K562 (cell line): ENCODE data around the gene RNU1-4. TPM values are rescaled to one million over a fixed set of nuclear protein-coding genes. Genes with fewer than 3 reads are reported as not detected.
A peak's percentile ranks its signal among the peaks of the same experiment; 100 is the strongest.
"Not testable (repeated sequence)": the region's sequence is repeated elsewhere in the genome, so short reads cannot be mapped to it uniquely, and the experiment has no call there.

Experiments used
- ATAC-seq: fragments of 200-7000 bp; cut with Tn5 transposase; 3 replicates; pipeline ENCODE4 v1.9.1; 2020; ENCODE audit warnings: moderate library complexity
- BruUV-seq: library from RNA; stranded (reverse); fragments of 400-500 nt; replicated peaks from 2 replicates; lab custom pipeline; 2021; lab: Mats Ljungman, UMichigan
- CTCF ChIA-PET: fragments of 300-600 bp; formaldehyde crosslinking; extraction: SDS; loops from one replicate; lab custom pipeline; 2021; ENCODE audit warnings: low intra/inter-chr PET ratio; lab: Yijun Ruan, JAX
- POLR2A ChIA-PET: fragments of 300-600, 350-650 bp; sonication (Branson Sonifier 250); formaldehyde crosslinking; extraction: SDS; loops from one replicate; lab custom pipeline; 2021; ENCODE audit warnings: antibody characterized with exemption, inconsistent platforms; lab: Yijun Ruan, JAX
- DNase-seq, 4 experiments: peaks; one replicate each; pipeline versions ENCODE4 v3.0.0 to v3.0.0-alpha.2; 2011 to 2018; ENCODE audit warnings: low spot score in 3 of 4, mixed read lengths in 3 of 4; ENCODE audit errors: extremely low read depth in 1 of 4
- FAIRE-seq: peaks from 2 replicates; lab custom pipeline; 2011; peaks lifted over from hg19 to GRCh38; lab: Jason Lieb, UNC
- H2AFZ ChIP-seq: 2 replicates; pipeline ENCODE4 v1.6.0; 2011; ENCODE audit warnings: low read depth, low read length, control low read depth, inconsistent platforms
- H3K27ac ChIP-seq: fragments of 200-600 bp; 3 replicates; pipeline ENCODE4 v1.8.0; 2011; ENCODE audit warnings: low read depth, mild to moderate bottlenecking, control low read depth, inconsistent platforms, low read length, moderate library complexity, mixed read lengths; ENCODE audit errors: extremely low read depth
- H3K27me3 ChIP-seq, 2 experiments: fragments of 300-600 bp in 1 of 2; 2 replicates in 1 of 2; 3 replicates in 1 of 2; pipeline versions ENCODE4 v1.6.0 to v1.8.0; 2011; ENCODE audit warnings: inconsistent platforms in 2 of 2, low read length in 2 of 2, mild to moderate bottlenecking in 1 of 2, mixed read lengths in 1 of 2, moderate library complexity in 1 of 2; ENCODE audit not compliant: control insufficient read depth in 2 of 2, insufficient read depth in 2 of 2
- H3K36me3 ChIP-seq: fragments of 300-600 bp; 3 replicates; pipeline ENCODE4 v1.8.0; 2011; ENCODE audit warnings: mild to moderate bottlenecking, low read length, inconsistent platforms; ENCODE audit not compliant: control insufficient read depth, insufficient read depth
- H3K4me1 ChIP-seq, 2 experiments: fragments of 200-600 bp in 1 of 2; replicated peaks in 1 of 2; 2 replicates in 1 of 2; 3 replicates in 1 of 2; pipeline versions ENCODE4 v1.5.1 to v1.8.0; 2011; ENCODE audit warnings: inconsistent platforms in 2 of 2, low read length in 2 of 2, mild to moderate bottlenecking in 1 of 2, mixed read lengths in 1 of 2, moderate library complexity in 1 of 2; ENCODE audit not compliant: control insufficient read depth in 2 of 2, insufficient read depth in 2 of 2
- H3K4me2 ChIP-seq: 2 replicates; pipeline ENCODE4 v1.6.1; 2011; ENCODE audit warnings: low read length, control low read depth, inconsistent platforms, mixed read lengths; ENCODE audit not compliant: insufficient read depth
- H3K4me3 ChIP-seq: fragments of 200-600 bp; sonication (generic), shearing (Covaris generic); 2 replicates; pipeline ENCODE4 v1.5.1; 2016; ENCODE audit warnings: control low read depth, inconsistent platforms
- H3K79me2 ChIP-seq: fragments of 200-600 bp; 3 replicates; pipeline ENCODE4 v1.8.0; 2011; ENCODE audit warnings: low read length, inconsistent platforms; ENCODE audit not compliant: control insufficient read depth, insufficient read depth
- H3K9ac ChIP-seq, 2 experiments: 2 replicates each; pipeline versions ENCODE4 v1.6.0 to v1.6.1; 2011; ENCODE audit warnings: low read depth in 2 of 2, low read length in 2 of 2, control low read depth in 1 of 2, inconsistent platforms in 1 of 2, mild to moderate bottlenecking in 1 of 2, mixed read lengths in 1 of 2; ENCODE audit not compliant: insufficient read depth in 1 of 2
- H3K9me1 ChIP-seq: one replicate; pipeline ENCODE4 v1.6.0; 2011; ENCODE audit warnings: inconsistent platforms, mild to moderate bottlenecking, low read length, moderate library complexity; ENCODE audit not compliant: control insufficient read depth, insufficient read depth
- H3K9me3 ChIP-seq: replicated peaks from 2 replicates; pipeline ENCODE4 v1.5.1; 2011; ENCODE audit warnings: low read depth, low read length, inconsistent platforms; ENCODE audit not compliant: control insufficient read depth, insufficient read depth
- H4K20me1 ChIP-seq: replicated peaks from 2 replicates; pipeline ENCODE4 v1.6.1; 2011; ENCODE audit warnings: low read length, inconsistent platforms, mixed read lengths; ENCODE audit not compliant: control insufficient read depth, insufficient read depth
- WGBS: fragments of 100-300 bp; shearing (Covaris generic); methylation state at CpG from one replicate; pipeline ENCODE4 v1.1.6; 2016; ENCODE audit warnings: low coverage, mixed read lengths; ENCODE audit not compliant: insufficient coverage; ENCODE audit errors: missing lambda C conversion rate; 5-methylcytosine and 5-hydroxymethylcytosine counted together
- in situ Hi-C: fragments of 300-500 bp; cut with MboI; formaldehyde crosslinking; loops from 4 replicates; pipeline ENCODE4 v1.15.0; 2018; ENCODE audit warnings: inconsistent platforms, mixed read lengths
- intact Hi-C: fragments of 100-400 bp; cut with micrococcal nuclease; formaldehyde crosslinking; loops from 2 replicates; pipeline ENCODE4 v1.14.2; 2022
- polyA plus RNA-seq, 8 experiments: library from polyadenylated mRNA; depleted of rRNA in 4 of 8; stranded (reverse) in 5 of 8; unstranded in 3 of 8; fragments of >200 nt; fragmentation: Nextera tagmentation in 2 of 8; fragmentation: Illumina TruSeq in 1 of 8; extraction: Ambion mirVana in 2 of 8; extraction: Trizol in 1 of 8; gene quantifications; 2 replicates each; pipeline versions ENCODE4 v1.2.1 to v1.2.3, GENCODE V29; 2011 to 2014; ENCODE audit warnings: inconsistent platforms in 1 of 8, missing spikeins in 1 of 8
- total RNA-seq, 7 experiments: library from RNA; depleted of rRNA in 6 of 7; stranded (reverse); fragments of >200 nt in 6 of 7; fragmentation: Illumina TruSeq in 2 of 7; extraction: Trizol in 2 of 7; gene quantifications; 2 replicates each; pipeline versions ENCODE4 v1.2.1 to v1.2.3, GENCODE V29; 2011 to 2021; ENCODE audit warnings: low replicate concordance in 1 of 7

The RNU1-4 gene
- total and polyA plus RNA-seq, 9 of the 15 experiments (the other 6 are each of a cell fraction or from before 2014, with no cell fraction given) = under 0.01 to 32,823 (median 2,538) TPM; not detected in 4

DNA sequence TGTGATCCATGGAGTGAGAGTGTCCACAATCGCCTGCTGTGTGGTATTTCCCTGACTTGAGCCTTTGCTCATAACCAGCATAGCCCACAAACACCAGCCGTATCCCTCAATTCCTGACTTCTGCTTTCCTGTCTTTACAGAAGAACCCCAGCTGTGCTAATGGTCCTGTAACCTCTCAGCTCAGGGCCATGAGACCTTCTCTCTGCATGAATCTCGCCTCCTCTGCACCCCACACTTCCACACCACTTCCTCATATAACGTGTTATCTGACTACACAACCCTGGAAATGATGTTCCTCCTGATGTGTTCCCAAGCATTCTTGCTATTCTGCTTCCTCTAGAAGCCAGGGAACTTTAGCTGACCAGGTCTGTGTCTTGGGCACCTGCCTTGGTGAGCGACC is 41.3 kb downstream of the RNU1-4 start:
- intact Hi-C loops, H3K4me2 ChIP-seq, H3K4me1 ChIP-seq, DNase-seq, CTCF ChIA-PET, in situ Hi-C loops, H4K20me1 ChIP-seq, H3K9me1 ChIP-seq, H3K27ac ChIP-seq, H3K4me3 ChIP-seq, H3K9ac ChIP-seq, POLR2A ChIA-PET, H2AFZ ChIP-seq, BruUV-seq, H3K79me2 ChIP-seq, H3K9me3 ChIP-seq, H3K36me3 ChIP-seq, FAIRE-seq: not testable (repeated sequence)
- peak; percentile 29; the same call in 2 of the 3 replicates for ATAC-seq
- peaks cover 17 to 19% of the 10 kb centered on the region in 2 experiments; a peak in 4 of 5 replicates for H3K27me3 ChIP-seq
- 0% methylated on average over 3 of the region's 5 CpGs for WGBS

- H3K9me3 ChIP-seq, CTCF ChIA-PET, DNase-seq, H2AFZ ChIP-seq, H3K36me3 ChIP-seq, in situ Hi-C loops, POLR2A ChIA-PET, H3K27me3 ChIP-seq, H3K9ac ChIP-seq, H4K20me1 ChIP-seq, intact Hi-C loops, H3K4me1 ChIP-seq, H3K27ac ChIP-seq, H3K4me2 ChIP-seq, BruUV-seq, H3K4me3 ChIP-seq, ATAC-seq, FAIRE-seq, H3K9me1 ChIP-seq, H3K79me2 ChIP-seq: not testable (repeated sequence)
- no CpG with 5 or more reads among the region's 2 CpGs for WGBS
Measured at GRCh38 chr1:16784955-16785354, 44.6 kb downstream of the RNU1-4 start.

- H2AFZ ChIP-seq, H3K9ac ChIP-seq, H3K4me1 ChIP-seq, intact Hi-C loops, POLR2A ChIA-PET, in situ Hi-C loops, ATAC-seq, DNase-seq, FAIRE-seq, H3K4me2 ChIP-seq, H3K4me3 ChIP-seq, H4K20me1 ChIP-seq, BruUV-seq, H3K79me2 ChIP-seq, H3K9me3 ChIP-seq, H3K36me3 ChIP-seq, H3K9me1 ChIP-seq, CTCF ChIA-PET, H3K27ac ChIP-seq, H3K27me3 ChIP-seq: not testable (repeated sequence)
- WGBS = 2% methylated on average over 3 of the region's 4 CpGs
Measured at GRCh38 chr1:16786362-16786761, 46.0 kb downstream of the RNU1-4 start.

DNA sequence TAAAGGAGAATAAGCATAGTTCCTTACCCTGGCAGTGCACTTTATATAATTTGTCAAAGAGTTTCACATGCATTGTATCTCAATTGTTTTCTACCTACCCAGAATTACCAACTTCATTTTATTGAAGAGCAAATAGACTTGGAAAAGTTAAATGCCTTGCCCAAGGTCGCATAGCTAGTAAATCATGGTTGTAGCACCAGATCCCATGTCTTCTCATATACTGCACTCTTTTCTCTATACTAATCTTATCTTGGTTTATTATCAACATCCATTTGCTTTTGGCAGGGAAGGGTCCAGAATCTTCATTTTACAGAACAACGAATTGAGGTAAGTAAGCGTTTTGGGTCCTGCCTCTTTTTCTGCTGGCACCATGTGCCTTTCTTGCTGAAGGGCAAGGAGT is 46.9 kb downstream of the RNU1-4 start:
- H2AFZ ChIP-seq, H3K9ac ChIP-seq, H3K27me3 ChIP-seq, H3K27ac ChIP-seq, CTCF ChIA-PET, intact Hi-C loops, FAIRE-seq, H3K9me3 ChIP-seq, H3K79me2 ChIP-seq, BruUV-seq, H3K4me2 ChIP-seq, H4K20me1 ChIP-seq, DNase-seq, POLR2A ChIA-PET, H3K36me3 ChIP-seq, H3K4me1 ChIP-seq, H3K4me3 ChIP-seq, ATAC-seq, H3K9me1 ChIP-seq, in situ Hi-C loops: not testable (repeated sequence)
- 21% methylated on average over 1 of the region's 3 CpGs for WGBS
